IMR-90 (cell line): ENCODE results near the gene CYSTM1. TPM values are rescaled to one million over a fixed set of nuclear protein-coding genes. Genes with fewer than 3 reads are reported as not detected.

Experiments used
- ATAC-seq: fragments of 200-7000 bp; cut with Tn5 transposase; 2 replicates; pipeline ENCODE4 v1.9.1; 2020; ENCODE audit warnings: low read depth, mild to moderate bottlenecking, moderate library complexity
- BruUV-seq: library from RNA; stranded (reverse); fragments of 400-500 nt; replicated peaks from 2 replicates; lab custom pipeline; 2021; lab: Mats Ljungman, UMichigan
- CTCF ChIA-PET: fragments of 300-600 bp; formaldehyde crosslinking; extraction: SDS; loops from one replicate; lab custom pipeline; 2021; ENCODE audit warnings: antibody characterized with exemption; lab: Yijun Ruan, JAX
- POLR2A ChIA-PET: fragments of 300-600 bp; sonication (Branson Sonifier 250); formaldehyde crosslinking; loops from one replicate; lab custom pipeline; 2022; ENCODE audit warnings: antibody characterized with exemption; ENCODE audit not compliant: unreplicated experiment; lab: Charles Lee
- DNase-seq: peaks from one replicate; pipeline ENCODE4 v3.0.0; 2013
- H2AFZ ChIP-seq: replicated peaks from 2 replicates; pipeline ENCODE3; 2013; ENCODE audit warnings: low read length, mild to moderate bottlenecking; ENCODE audit not compliant: poor library complexity
- H2AK5ac ChIP-seq: 2 replicates; pipeline ENCODE4 v1.6.1; 2013; ENCODE audit warnings: low read depth, low read length, inconsistent platforms
- H2AK9ac ChIP-seq: replicated peaks from 2 replicates; pipeline ENCODE3; 2013; ENCODE audit warnings: mild to moderate bottlenecking, low read depth, low read length, moderate library complexity; ENCODE audit not compliant: poor library complexity
- H2BK120ac ChIP-seq: 2 replicates; pipeline ENCODE4 v1.6.1; 2013; ENCODE audit warnings: low read depth, low read length, inconsistent platforms
- H2BK15ac ChIP-seq: 3 replicates; pipeline ENCODE4 v1.6.1; 2013; ENCODE audit warnings: low read depth, low read length, inconsistent platforms
- H2BK20ac ChIP-seq: 2 replicates; pipeline ENCODE4 v1.6.1; 2013; ENCODE audit warnings: low read depth, mild to moderate bottlenecking, inconsistent platforms, low read length, moderate library complexity
- H2BK5ac ChIP-seq: 2 replicates; pipeline ENCODE4 v1.6.1; 2013; ENCODE audit warnings: mild to moderate bottlenecking, low read depth, low read length, inconsistent platforms; ENCODE audit not compliant: poor library complexity, severe bottlenecking
- H3K14ac ChIP-seq: replicated peaks from 2 replicates; pipeline ENCODE4 v1.6.1; 2013; ENCODE audit warnings: low read depth, low read length, inconsistent platforms
- H3K18ac ChIP-seq: 2 replicates; pipeline ENCODE4 v1.6.1; 2013; ENCODE audit warnings: low read depth, low read length, control low read depth
- H3K23ac ChIP-seq: 2 replicates; pipeline ENCODE4 v1.6.1; 2013; ENCODE audit warnings: low read depth, low read length, inconsistent platforms
- H3K27ac ChIP-seq: 2 replicates; pipeline ENCODE4 v1.5.1; 2013; ENCODE audit warnings: mild to moderate bottlenecking, control low read depth, low read length; ENCODE audit not compliant: insufficient read depth
- H3K27me3 ChIP-seq: 2 replicates; pipeline ENCODE4 v1.6.1; 2013; ENCODE audit warnings: low read length; ENCODE audit not compliant: control insufficient read depth, insufficient read depth
- H3K36me3 ChIP-seq: 2 replicates; pipeline ENCODE4 v1.6.1; 2013; ENCODE audit warnings: low read length, mixed read lengths; ENCODE audit not compliant: control insufficient read depth, insufficient read depth
- H3K4ac ChIP-seq: 2 replicates; pipeline ENCODE4 v1.6.1; 2013; ENCODE audit warnings: low read depth, low read length, inconsistent platforms
- H3K4me1 ChIP-seq: 2 replicates; pipeline ENCODE4 v1.6.1; 2013; ENCODE audit warnings: low read length, mixed read lengths; ENCODE audit not compliant: control insufficient read depth, insufficient read depth
- H3K4me2 ChIP-seq: 2 replicates; pipeline ENCODE4 v1.6.1; 2013; ENCODE audit warnings: low read depth, mild to moderate bottlenecking, control low read depth, low read length, moderate library complexity
- H3K4me3 ChIP-seq: 2 replicates; pipeline ENCODE4 v1.5.1; 2013; ENCODE audit warnings: low read depth, mild to moderate bottlenecking, control low read depth, low read length, moderate library complexity; ENCODE audit not compliant: insufficient read depth
- H3K56ac ChIP-seq: 2 replicates; pipeline ENCODE4 v1.6.1; 2013; ENCODE audit warnings: low read length, inconsistent platforms; ENCODE audit not compliant: insufficient read depth; ENCODE audit errors: extremely low read depth
- H3K79me1 ChIP-seq, 2 experiments: 2 replicates each; pipeline ENCODE4 v1.6.1; 2013; ENCODE audit warnings: low read length in 2 of 2, inconsistent platforms in 1 of 2, low read depth in 1 of 2
- H3K9ac ChIP-seq: 2 replicates; pipeline ENCODE4 v1.6.1; 2013; ENCODE audit warnings: low read depth, low read length, control low read depth
- H3K9me1 ChIP-seq: 2 replicates; pipeline ENCODE4 v1.6.1; 2013; ENCODE audit warnings: low read length, inconsistent platforms; ENCODE audit not compliant: insufficient read depth
- H3K9me3 ChIP-seq: 2 replicates; pipeline ENCODE4 v1.6.1; 2013; ENCODE audit warnings: low read length; ENCODE audit not compliant: control insufficient read depth, insufficient read depth
- H4K20me1 ChIP-seq: 2 replicates; pipeline ENCODE4 v1.6.1; 2013; ENCODE audit warnings: low read length, inconsistent platforms; ENCODE audit not compliant: insufficient read depth
- H4K5ac ChIP-seq: 2 replicates; pipeline ENCODE4 v1.6.1; 2013; ENCODE audit warnings: mild to moderate bottlenecking, low read depth, low read length, control low read depth
- H4K8ac ChIP-seq, 2 experiments: 2 replicates each; pipeline ENCODE4 v1.6.1; 2013; ENCODE audit warnings: low read depth in 2 of 2, low read length in 2 of 2, control low read depth in 1 of 2, inconsistent platforms in 1 of 2
- H4K91ac ChIP-seq: 2 replicates; pipeline ENCODE4 v1.6.1; 2013; ENCODE audit warnings: low read depth, low read length, inconsistent platforms; ENCODE audit not compliant: insufficient read depth
- BHLHE40 ChIP-seq: fragments of 150-350 bp; IDR thresholded peaks from 2 replicates; pipeline ENCODE4 v1.6.1; 2016; ENCODE audit warnings: mild to moderate bottlenecking, low read depth, low read length
- CEBPB ChIP-seq: IDR thresholded peaks from 2 replicates; pipeline ENCODE4 v1.6.1; 2012; ENCODE audit warnings: low read depth, low read length, improper control_type of control experiment
- CHD1 ChIP-seq: IDR thresholded peaks from 2 replicates; pipeline ENCODE4 v1.6.1; 2012; ENCODE audit warnings: low read depth, low read length, improper control_type of control experiment
- ELK1 ChIP-seq: fragments of 150-350 bp; IDR thresholded peaks from 2 replicates; pipeline ENCODE4 v1.6.1; 2016; ENCODE audit warnings: low read depth, mild to moderate bottlenecking, low read length, moderate library complexity, borderline replicate concordance
- FOS ChIP-seq: fragments of 150-350 bp; IDR thresholded peaks from 2 replicates; pipeline ENCODE4 v1.6.1; 2016; ENCODE audit warnings: low read depth, low read length
- MAZ ChIP-seq: IDR thresholded peaks from 2 replicates; pipeline ENCODE4 v1.6.1; 2012; ENCODE audit warnings: low read depth, mild to moderate bottlenecking, low read length, improper control_type of control experiment, moderate library complexity, borderline replicate concordance
- SMC3 ChIP-seq: fragments of 150-350 bp; IDR thresholded peaks from 2 replicates; pipeline ENCODE4 v1.6.1; 2016; ENCODE audit warnings: low read depth, mild to moderate bottlenecking, antibody characterized with exemption, low read length, moderate library complexity
- WGBS, 2 experiments: methylation state at CpG; one replicate each; pipeline versions ENCODE4 v1.1.5 to v1.1.7; 2013; ENCODE audit warnings: missing lambda C conversion rate in 2 of 2; ENCODE audit not compliant: insufficient read length in 1 of 2; ENCODE audit errors: extremely low coverage in 2 of 2; 5-methylcytosine and 5-hydroxymethylcytosine counted together
- dilution Hi-C: fragments of 300-500 bp; cut with HindIII; formaldehyde crosslinking; loops from one replicate; pipeline ENCODE4 v1.14.3; 2018; ENCODE audit warnings: low sequenced_read_pairs; ENCODE audit not compliant: unreplicated experiment
- in situ Hi-C: fragments of 300-500 bp; cut with MboI; formaldehyde crosslinking; loops from 3 replicates; pipeline ENCODE4 v1.14.3; 2019; ENCODE audit warnings: low sequenced_read_pairs, inconsistent platforms, mixed read lengths
- intact Hi-C: fragments of 100-400 bp; cut with micrococcal nuclease; formaldehyde crosslinking; loops from 2 replicates; pipeline ENCODE4 v1.10.0; 2022
- polyA plus RNA-seq, 3 experiments: library from polyadenylated mRNA; depleted of rRNA; stranded (reverse); fragments of >200 nt; gene quantifications; 2 replicates each; pipeline ENCODE4 v1.2.3, GENCODE V29; 2012; ENCODE audit warnings: low replicate concordance in 1 of 3
- total RNA-seq: library from RNA; depleted of rRNA; stranded (reverse); fragments of >200 nt; gene quantifications from 2 replicates; pipeline ENCODE4 v1.2.3, GENCODE V29; 2012

CYSTM1 gene
- total and polyA plus RNA-seq, 2 of the 4 experiments (the other 2 are of a cell fraction) = 7.3 to 15.0 TPM

DNA sequence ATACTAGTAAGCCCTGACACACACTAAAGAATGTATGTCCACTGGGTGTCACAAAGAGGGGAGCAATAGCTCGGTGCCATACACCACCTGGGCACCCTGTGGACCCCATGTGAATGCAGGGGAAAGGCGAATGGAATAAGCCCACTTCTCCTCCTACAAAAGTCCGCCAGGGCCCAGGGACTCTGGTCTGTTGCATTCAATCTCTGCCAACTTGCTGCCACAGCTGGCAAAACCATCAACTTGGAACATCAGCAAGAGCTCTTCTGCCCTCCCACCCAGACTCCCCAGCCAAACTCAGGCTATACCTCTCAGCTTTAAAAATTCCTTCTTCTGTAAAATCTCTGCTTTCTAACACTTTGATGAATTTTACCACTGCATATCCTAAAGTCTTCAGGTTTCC, 73.4 kb downstream of the CYSTM1 start (continued):
- TF ChIP-seq SMC3 (no peak), CHD1 (no peak), MAZ (no peak)

GRCh38 chr5:140249536-140249935, 74.5 kb downstream of the CYSTM1 start:
- Histone ChIP-seq H3K9me1 (peaks cover 33% of the 10 kb centered on the region), H3K9ac (no peak overlapping the region), H2BK15ac (no peak overlapping the region), H3K9me3 (no peaks in the 10 kb centered on the region), H4K20me1 (peaks cover 20% of the 10 kb centered on the region; the same call in 1 of the 2 replicates), H3K4me1 (peaks cover 37% of the 10 kb centered on the region), H3K4ac (no peak overlapping the region), H3K23ac (no peak overlapping the region), H3K4me3 (no peak overlapping the region), H3K56ac (no peak overlapping the region), H2AFZ (no peak overlapping the region), H3K27me3 (no peaks in the 10 kb centered on the region), H3K79me1 (peaks cover 39 to 86% of the 10 kb centered on the region in 2 experiments), H3K27ac (no peak overlapping the region), H2AK5ac (no peak overlapping the region), H4K8ac (no peak overlapping the region), H4K91ac (no peak overlapping the region), H2BK20ac (no peak overlapping the region), H2BK5ac (no peak overlapping the region), H4K5ac (no peak overlapping the region), H2AK9ac (no peak overlapping the region), H3K36me3 (peaks cover 5% of the 10 kb centered on the region; the same call in 1 of the 2 replicates), H2BK120ac (no peak overlapping the region), H3K4me2 (no peak overlapping the region), H3K14ac (no peak overlapping the region), H3K18ac (no peak overlapping the region)
- CTCF ChIA-PET = no interaction called here
- no peak for DNase-seq
- no TSS peak for BruUV-seq
- in situ Hi-C loops (no loop called here), dilution Hi-C loops (no loop called here), intact Hi-C loops (loop anchor here (10.0 kb wide), 3 partner anchors 385 to 475 kb away; partner anchors contain the start of genes CD14, HARS1, HARS2 and TMCO6)
- POLR2A ChIA-PET = no interaction called here
- 89% methylated on average over 3 of the region's 5 CpGs; no CpG with 5 or more reads in 1 of the 2 experiments for WGBS, 2 experiments
- TF ChIP-seq CEBPB = no peak
- TF ChIP-seq FOS = no peak
- no peak for TF ChIP-seq MAZ
- no peak for TF ChIP-seq CHD1
- no peak for TF ChIP-seq ELK1
- no peak for TF ChIP-seq BHLHE40
- ATAC-seq = no peak
